NCI-H187 (cell line): ENCODE results near the gene HDAC7.

Source experiments
- DNase-seq, 2 experiments: peaks; one replicate each; lab custom pipeline; 2025; lab: John Stamatoyannopoulos, UW

HDAC7 gene

GRCh38 chr12:47762850-47763465, 56.7 kb downstream of the HDAC7 start:
- DNase-seq: no peak

GRCh38 chr12:47758834-47759690, 60.6 kb downstream of the HDAC7 start, which contains the start of gene RAPGEF3:
TSS of gene RAPGEF3 (minus strand) at chr12:47758880. CDS start at chr12:47758556, 324 bp downstream.
- peak in 1 of 2 experiments; percentile 60 for DNase-seq

- DNase-seq: no peak
Measured at GRCh38 chr12:47758584-47758833, 61.2 kb downstream of the HDAC7 start.

GRCh38 chr12:47757840-47758583, 61.7 kb downstream of the HDAC7 start:
- no peak for DNase-seq

- no peak for DNase-seq
Measured at GRCh38 chr12:47757364-47757839, 62.3 kb downstream of the HDAC7 start.

GRCh38 chr12:47755655-47756562, 63.8 kb downstream of the HDAC7 start:
- DNase-seq: no peak

- DNase-seq: no peak
Measured at GRCh38 chr12:47754881-47755280, 64.8 kb downstream of the HDAC7 start.

GRCh38 chr12:47754126-47754525, 65.6 kb downstream of the HDAC7 start:
- DNase-seq: no peak

GRCh38 chr12:47753021-47754001, 66.4 kb downstream of the HDAC7 start:
- no peak for DNase-seq

GRCh38 chr12:47752552-47752951, 67.2 kb downstream of the HDAC7 start:
- DNase-seq: no peak

GRCh38 chr12:47752121-47752520, 67.6 kb downstream of the HDAC7 start:
- no peak for DNase-seq

GRCh38 chr12:47751561-47751960, 68.1 kb downstream of the HDAC7 start:
- DNase-seq: no peak

- DNase-seq: no peak
Measured at GRCh38 chr12:47750916-47751470, 68.7 kb downstream of the HDAC7 start.

GRCh38 chr12:47750229-47750798, 69.4 kb downstream of the HDAC7 start:
- DNase-seq: no peak

GRCh38 chr12:47748899-47749298, 70.8 kb downstream of the HDAC7 start:
- no peak for DNase-seq

GRCh38 chr12:47748507-47748828, 71.2 kb downstream of the HDAC7 start:
- no peak for DNase-seq

- DNase-seq: no peak
Measured at GRCh38 chr12:47747596-47748506, 71.9 kb downstream of the HDAC7 start.

- no peak for DNase-seq
Measured at GRCh38 chr12:47747126-47747525, 72.6 kb downstream of the HDAC7 start.

GRCh38 chr12:47746523-47746922, 73.2 kb downstream of the HDAC7 start:
- no peak for DNase-seq
